Endodermal cell (in vitro differentiated cells): ENCODE measurements around the gene ADSL. TPM values are rescaled to one million over a fixed set of nuclear protein-coding genes. Genes with fewer than 3 reads are reported as not detected.

ENCODE experiments used
- DNase-seq: peaks from one replicate; pipeline ENCODE4 v3.0.0-alpha.2; 2017
- H3K27ac ChIP-seq: 2 replicates; pipeline ENCODE4 v1.5.1; 2013; ENCODE audit warnings: mild to moderate bottlenecking, low read depth, low read length, moderate library complexity
- H3K27me3 ChIP-seq: 2 replicates; pipeline ENCODE4 v1.6.1; 2013; ENCODE audit warnings: mild to moderate bottlenecking, low read length, moderate library complexity; ENCODE audit not compliant: insufficient read depth, control insufficient read depth, poor library complexity, severe bottlenecking
- H3K36me3 ChIP-seq: 2 replicates; pipeline ENCODE4 v1.7.0; 2013; ENCODE audit warnings: mild to moderate bottlenecking, low read length, moderate library complexity; ENCODE audit not compliant: control insufficient read depth, insufficient read depth
- H3K4me1 ChIP-seq: one replicate; pipeline ENCODE4 v1.7.0; 2013; ENCODE audit warnings: low read length; ENCODE audit not compliant: control insufficient read depth, insufficient read depth
- H3K4me3 ChIP-seq: 2 replicates; pipeline ENCODE4 v1.5.1; 2013; ENCODE audit warnings: mild to moderate bottlenecking, low read length, moderate library complexity
- H3K9ac ChIP-seq: 2 replicates; pipeline ENCODE4 v1.6.1; 2013; ENCODE audit warnings: mild to moderate bottlenecking, low read length, moderate library complexity; ENCODE audit not compliant: poor library complexity, severe bottlenecking; ENCODE audit errors: extremely low read depth
- H3K9me3 ChIP-seq: 2 replicates; pipeline ENCODE4 v1.6.1; 2013; ENCODE audit warnings: mild to moderate bottlenecking, low read length, moderate library complexity; ENCODE audit not compliant: control insufficient read depth
- H3K27ac Mint-ChIP-seq: 2 replicates; pipeline ENCODE4 v1.8.0; 2020; ENCODE audit warnings: mixed read lengths
- H3K27me3 Mint-ChIP-seq: 2 replicates; pipeline ENCODE4 v1.8.0; 2021; ENCODE audit warnings: mild to moderate bottlenecking, mixed read lengths; ENCODE audit not compliant: insufficient read depth
- H3K36me3 Mint-ChIP-seq: 2 replicates; pipeline ENCODE4 v1.8.0; 2020; ENCODE audit warnings: low read depth, mixed read lengths
- H3K4me1 Mint-ChIP-seq: 2 replicates; pipeline ENCODE4 v1.8.0; 2020; ENCODE audit warnings: mixed read lengths
- H3K4me3 Mint-ChIP-seq: 2 replicates; pipeline ENCODE4 v1.8.0; 2020; ENCODE audit warnings: mild to moderate bottlenecking, moderate library complexity, mixed read lengths
- H3K9me3 Mint-ChIP-seq: 2 replicates; pipeline ENCODE4 v1.8.0; 2020; ENCODE audit warnings: mild to moderate bottlenecking, mixed read lengths
- CTCF ChIP-seq: fragments of 200-600 bp; sonication (generic); conservative IDR thresholded peaks from 2 replicates; pipeline ENCODE4 v1.5.0; 2021; ENCODE audit warnings: antibody characterized with exemption, mild to moderate bottlenecking
- WGBS, 2 experiments: methylation state at CpG; one replicate each; pipeline versions ENCODE4 v1.1.5 to v1.1.7; 2013; ENCODE audit warnings: missing lambda C conversion rate in 2 of 2, mixed read lengths in 1 of 2; ENCODE audit not compliant: insufficient coverage in 1 of 2, insufficient read length in 1 of 2; 5-methylcytosine and 5-hydroxymethylcytosine counted together
- total RNA-seq, 2 donors: library from RNA; stranded (reverse); fragmentation: NEBNext Ultra II Directional in 1 of 2; extraction: Animal tissue kit (Norgen Biotek cat#: 25700) in 1 of 2; gene quantifications; 2 replicates in 1 of 2; 3 replicates in 1 of 2; pipeline ENCODE4 v1.2.1, GENCODE V29; 2021

Gene ADSL
- total RNA-seq, 2 donors from 2014 or later: 107 to 118 TPM

DNA sequence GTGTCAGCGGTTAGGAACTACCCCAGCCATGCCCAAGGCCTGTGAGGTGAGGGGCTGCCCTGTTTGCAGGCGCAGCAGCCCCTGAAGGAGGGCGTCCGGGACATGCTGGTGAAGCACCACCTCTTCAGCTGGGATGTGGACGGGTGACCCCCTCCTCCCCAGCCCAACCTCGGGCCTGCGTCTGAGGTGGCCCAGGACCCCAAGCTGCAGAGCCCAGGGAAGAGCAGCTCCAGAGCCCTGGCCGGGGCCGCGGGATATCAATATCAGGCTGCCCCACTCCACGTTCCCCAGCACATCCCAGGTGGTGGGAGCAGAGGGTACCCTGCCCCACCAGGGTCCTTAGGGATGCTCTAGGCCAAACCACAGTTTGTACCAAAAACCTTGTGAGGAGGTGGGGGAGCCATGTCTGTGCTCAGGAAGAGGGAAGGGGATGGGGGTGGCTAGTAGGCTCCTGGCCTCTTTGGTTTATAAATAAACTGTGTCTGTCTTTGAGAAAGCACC lies 63.4 kb downstream of the ADSL start:
- no peaks in the 10 kb centered on the region for H3K4me1 ChIP-seq
- H3K4me3 Mint-ChIP-seq: no peak overlapping the region
- no peak overlapping the region for H3K4me3 ChIP-seq
- H3K27me3 Mint-ChIP-seq: no peaks in the 10 kb centered on the region
- no peaks in the 10 kb centered on the region for H3K27me3 ChIP-seq
- 94% methylated on average over 11 of the region's 11 CpGs; no CpG with 5 or more reads in 1 of the 2 experiments for WGBS, 2 experiments
- peaks cover 35% of the 10 kb centered on the region for H3K36me3 Mint-ChIP-seq
- no peak for TF ChIP-seq CTCF
- H3K36me3 ChIP-seq: peaks cover 40% of the 10 kb centered on the region
- H3K9ac ChIP-seq: no peak overlapping the region
- H3K9me3 Mint-ChIP-seq: no peaks in the 10 kb centered on the region
- no peak for DNase-seq
- no peaks in the 10 kb centered on the region for H3K4me1 Mint-ChIP-seq
- no peaks in the 10 kb centered on the region for H3K9me3 ChIP-seq
- no peak overlapping the region for H3K27ac Mint-ChIP-seq
- H3K27ac ChIP-seq: no peak overlapping the region

GRCh38 chr22:40410272-40410671 lies 64.0 kb downstream of the ADSL start:
- no peak for TF ChIP-seq CTCF
- DNase-seq: no peak
- Mint-ChIP-seq H3K9me3 (no peaks in the 10 kb centered on the region), H3K4me1 (no peaks in the 10 kb centered on the region), H3K36me3 (peaks cover 33% of the 10 kb centered on the region), H3K27me3 (no peaks in the 10 kb centered on the region), H3K27ac (no peak overlapping the region), H3K4me3 (no peak overlapping the region)
- Histone ChIP-seq H3K4me1 (no peaks in the 10 kb centered on the region), H3K27me3 (no peaks in the 10 kb centered on the region), H3K9ac (no peak overlapping the region), H3K9me3 (no peaks in the 10 kb centered on the region), H3K27ac (no peak overlapping the region), H3K4me3 (no peak overlapping the region), H3K36me3 (peaks cover 40% of the 10 kb centered on the region)
- 91 to 98% methylated on average over 6 to 8 of the region's 8 CpGs for WGBS, 2 experiments

GRCh38 chr22:40410731-40411505 lies 64.6 kb downstream of the ADSL start:
- Histone ChIP-seq H3K27me3 (no peaks in the 10 kb centered on the region), H3K9me3 (no peaks in the 10 kb centered on the region), H3K36me3 (peaks cover 35% of the 10 kb centered on the region), H3K4me3 (no peak overlapping the region), H3K4me1 (no peaks in the 10 kb centered on the region), H3K27ac (no peak overlapping the region), H3K9ac (no peak overlapping the region)
- H3K27me3 Mint-ChIP-seq: no peaks in the 10 kb centered on the region
- 93 to 94% methylated on average over 7 to 11 of the region's 13 CpGs for WGBS, 2 experiments
- H3K36me3 Mint-ChIP-seq: peaks cover 39% of the 10 kb centered on the region
- TF ChIP-seq CTCF: no peak
- no peak overlapping the region for H3K4me3 Mint-ChIP-seq
- H3K9me3 Mint-ChIP-seq: no peaks in the 10 kb centered on the region
- H3K4me1 Mint-ChIP-seq: no peaks in the 10 kb centered on the region
- no peak overlapping the region for H3K27ac Mint-ChIP-seq
- DNase-seq: no peak
